CD4-positive, alpha-beta T cell treated with Interleukin-6 at 100 ng/mL for 8 hours (primary cell): ENCODE data around the gene ZNF536.
"Not testable (repeated sequence)": the region's sequence is repeated elsewhere in the genome, so short reads cannot be mapped to it uniquely, and the experiment has no call there.

Experiments used
- DNase-seq: peaks from one replicate; pipeline ENCODE4 v3.0.0-alpha.2; 2020; ENCODE audit warnings: mixed read lengths, low spot score

Gene ZNF536

DNA sequence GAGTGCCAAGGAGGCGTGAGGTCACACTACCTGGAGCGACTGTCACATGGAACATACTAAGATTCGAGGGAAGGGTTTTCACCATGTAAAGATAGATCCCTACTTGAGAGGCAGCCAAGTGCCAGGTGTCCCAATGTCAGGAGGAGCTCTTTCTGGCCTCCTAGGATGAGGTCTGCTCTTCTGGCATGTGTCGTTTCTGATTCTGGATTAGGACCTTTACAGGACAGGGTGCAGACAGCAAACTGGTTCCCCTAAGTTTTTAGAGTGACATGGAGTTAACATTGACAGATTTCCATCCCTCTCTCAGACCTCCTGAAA, 75.3 kb downstream of the ZNF536 start:
- no peak for DNase-seq

DNA sequence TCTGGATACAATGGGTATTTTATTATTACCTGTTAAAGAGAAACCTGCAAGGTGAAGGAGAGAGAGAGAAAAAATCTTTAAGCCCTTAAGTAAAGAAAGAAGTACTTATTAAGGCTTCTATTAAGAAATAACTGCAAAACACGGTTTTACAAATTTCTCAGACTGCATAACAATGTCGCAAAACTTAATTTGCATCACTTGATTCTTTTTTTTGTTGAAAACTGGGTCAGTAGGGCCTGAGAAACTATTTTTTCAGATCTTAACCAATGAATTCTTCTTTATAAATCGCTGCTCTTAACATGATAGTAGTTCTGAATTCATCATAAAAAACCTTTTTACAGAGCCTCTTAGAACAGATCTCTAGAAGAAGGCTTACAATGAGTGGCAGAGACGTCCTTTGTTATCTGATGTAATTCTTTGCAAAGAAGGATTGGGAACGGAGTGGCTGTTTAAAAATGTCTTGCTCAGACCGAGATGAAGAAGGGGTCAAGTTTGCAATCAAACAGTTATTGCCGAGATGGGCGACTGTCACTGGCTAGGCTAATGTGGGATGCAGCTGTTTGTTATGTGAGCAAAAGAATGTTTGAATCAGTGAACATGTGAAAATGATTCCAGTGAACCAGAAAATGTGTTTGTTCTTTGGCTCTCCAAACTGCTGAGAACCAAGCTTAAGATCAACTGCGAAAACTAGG, 76.3 kb downstream of the ZNF536 start:
- no peak for DNase-seq

- no peak for DNase-seq
Measured at GRCh38 chr19:30449078-30449590, 77.0 kb downstream of the ZNF536 start.

DNA sequence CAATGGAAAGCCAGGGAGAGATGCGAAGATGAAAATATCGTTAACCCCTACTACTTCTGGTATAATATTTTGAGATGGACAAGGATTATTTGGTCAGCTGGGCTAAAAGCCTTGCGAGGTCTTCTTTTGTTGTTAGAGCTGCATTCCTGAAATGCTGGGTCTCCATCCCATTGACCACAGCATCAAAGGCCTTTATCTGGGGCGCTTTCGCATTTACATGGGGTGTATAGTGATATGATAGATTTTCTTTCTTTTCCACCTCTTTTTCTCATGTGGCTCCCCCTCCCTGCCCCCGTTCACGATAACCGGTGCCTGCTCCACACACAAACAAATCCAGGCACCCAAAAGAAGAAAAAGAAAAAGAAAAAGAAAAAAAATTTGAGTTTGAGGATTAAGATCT, 77.5 kb downstream of the ZNF536 start:
- no peak for DNase-seq

DNA sequence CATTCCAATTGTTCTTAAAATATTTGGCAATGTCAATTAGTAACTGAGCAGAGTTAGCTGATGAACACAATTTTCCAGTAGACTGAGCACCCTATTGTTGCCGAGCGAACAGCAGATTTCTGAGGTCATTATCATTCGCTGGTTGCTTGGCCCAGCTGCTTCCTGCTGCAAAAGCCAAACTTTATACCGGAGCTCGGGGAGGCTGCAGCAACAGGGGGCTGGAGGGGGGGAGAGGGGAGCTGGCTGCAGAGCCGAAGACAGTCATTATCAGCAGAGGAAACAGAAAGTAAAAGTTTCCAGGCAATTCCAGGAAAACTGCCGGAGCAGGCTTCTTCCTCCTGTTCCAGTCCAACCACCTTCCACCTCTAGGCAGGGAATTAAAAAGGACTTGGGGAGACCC, 77.9 kb downstream of the ZNF536 start:
- no peak for DNase-seq

GRCh38 chr19:30450835-30451321, 78.7 kb downstream of the ZNF536 start:
- DNase-seq: no peak

- no peak for DNase-seq
Measured at GRCh38 chr19:30452931-30453330, 80.7 kb downstream of the ZNF536 start.

GRCh38 chr19:30453743-30454142, 81.6 kb downstream of the ZNF536 start:
- no peak for DNase-seq

DNA sequence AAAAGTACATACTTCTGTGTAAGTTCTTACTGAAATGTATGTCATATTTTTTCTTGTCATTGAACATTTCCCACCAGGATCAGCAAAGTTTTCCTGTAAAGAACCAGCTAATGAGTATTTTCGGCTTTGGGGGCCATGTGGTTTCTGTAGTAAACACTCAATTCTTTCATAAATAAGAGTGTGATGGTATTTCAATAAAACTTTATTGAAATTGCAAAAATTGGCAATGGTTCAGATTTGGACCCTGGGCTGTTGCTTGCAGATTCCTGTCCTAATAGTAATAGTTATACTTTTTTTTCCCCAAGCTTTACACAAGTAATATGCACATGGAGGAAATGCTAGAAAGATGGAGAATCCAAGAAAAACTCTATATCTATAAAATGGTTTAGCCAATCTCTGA, 83.7 kb downstream of the ZNF536 start:
- no peak for DNase-seq

- DNase-seq: no peak
Measured at GRCh38 chr19:30457484-30457883, 85.3 kb downstream of the ZNF536 start.

DNA sequence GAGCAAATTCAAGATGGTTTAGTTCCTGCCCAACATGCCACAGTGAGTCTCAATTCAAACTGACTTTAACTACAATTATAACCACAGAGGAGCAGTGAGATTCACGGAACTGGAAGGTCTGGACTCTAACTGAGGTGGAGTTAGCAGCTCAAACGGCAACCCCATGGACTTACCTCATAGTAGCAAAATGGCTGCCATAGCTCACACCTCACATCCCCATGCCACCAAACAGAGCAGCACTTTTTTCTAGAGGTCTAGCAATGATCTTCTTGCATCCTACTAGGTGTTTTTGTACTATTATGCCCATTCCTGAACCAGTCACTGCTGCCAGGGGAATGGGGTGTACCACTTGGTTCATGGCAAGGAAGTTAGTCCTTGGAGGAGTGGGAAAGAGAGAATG, 87.7 kb downstream of the ZNF536 start:
- no peak for DNase-seq

- no peak for DNase-seq
Measured at GRCh38 chr19:30464162-30464561, 92.0 kb downstream of the ZNF536 start.

DNA sequence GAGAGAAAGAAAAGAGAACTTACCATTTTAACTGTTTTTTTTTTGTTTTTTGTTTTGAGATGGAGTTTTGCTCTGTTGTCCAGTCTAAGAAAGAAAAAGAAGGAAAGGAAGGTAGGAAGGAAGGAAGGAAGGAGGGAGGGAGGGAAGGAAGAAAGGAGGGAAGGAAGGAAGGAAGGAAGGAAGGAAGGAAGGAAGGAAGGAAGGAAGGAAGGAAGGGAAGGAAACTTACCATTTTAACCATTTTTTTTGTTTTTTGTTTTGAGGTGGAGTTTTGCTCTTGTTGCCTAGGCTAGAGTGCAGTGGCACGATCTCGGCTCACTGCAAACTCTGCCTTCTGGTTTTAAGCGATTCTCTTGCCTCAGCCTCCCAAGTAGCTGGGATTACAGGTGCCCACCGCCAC, 94.4 kb downstream of the ZNF536 start:
- DNase-seq: not testable (repeated sequence)

DNA sequence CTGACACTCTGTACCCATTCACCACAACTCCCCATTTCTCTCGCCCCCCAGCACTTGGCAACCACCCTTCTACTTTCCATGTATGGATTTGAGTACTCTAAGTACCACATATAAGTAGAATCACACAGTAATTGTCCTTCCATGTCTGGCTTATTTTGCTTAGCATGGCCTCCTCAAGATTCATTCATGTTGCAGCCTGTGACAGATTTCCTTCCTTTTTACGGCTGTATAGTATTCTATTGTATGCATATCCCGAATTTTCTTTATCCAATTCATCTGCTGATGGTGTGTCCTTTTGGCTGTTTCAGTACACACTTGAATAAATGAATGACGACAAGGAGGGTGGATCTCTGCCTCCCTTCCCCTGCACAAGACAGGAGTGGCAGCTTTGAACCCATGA, 95.1 kb downstream of the ZNF536 start:
- no peak for DNase-seq

DNA sequence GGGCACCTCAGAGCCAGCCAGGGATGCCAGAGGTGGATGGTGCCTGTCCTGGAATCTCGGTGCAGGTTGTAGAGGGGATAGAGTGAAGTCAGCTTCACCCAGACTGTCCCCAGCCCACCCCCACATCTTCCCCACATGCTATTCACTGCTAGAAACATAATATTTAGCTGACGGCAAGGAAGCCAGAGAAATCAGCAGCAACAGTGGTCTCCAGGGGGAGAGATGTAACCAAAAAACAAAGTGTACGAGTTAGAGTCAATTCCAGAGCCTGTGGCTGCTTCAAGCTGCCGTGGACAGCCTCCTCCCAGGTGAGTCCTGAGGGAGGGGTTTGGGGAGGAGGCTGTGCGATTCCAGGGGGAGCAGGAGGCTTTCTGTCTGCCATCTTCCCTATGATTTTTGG, 97.6 kb downstream of the ZNF536 start:
- DNase-seq: no peak

GRCh38 chr19:30471441-30471840, 99.3 kb downstream of the ZNF536 start:
- DNase-seq: no peak

- DNase-seq: no peak
Measured at GRCh38 chr19:30473334-30473867, 101.2 kb downstream of the ZNF536 start.

- DNase-seq: no peak
Measured at GRCh38 chr19:30476997-30477396, 104.8 kb downstream of the ZNF536 start.

DNA sequence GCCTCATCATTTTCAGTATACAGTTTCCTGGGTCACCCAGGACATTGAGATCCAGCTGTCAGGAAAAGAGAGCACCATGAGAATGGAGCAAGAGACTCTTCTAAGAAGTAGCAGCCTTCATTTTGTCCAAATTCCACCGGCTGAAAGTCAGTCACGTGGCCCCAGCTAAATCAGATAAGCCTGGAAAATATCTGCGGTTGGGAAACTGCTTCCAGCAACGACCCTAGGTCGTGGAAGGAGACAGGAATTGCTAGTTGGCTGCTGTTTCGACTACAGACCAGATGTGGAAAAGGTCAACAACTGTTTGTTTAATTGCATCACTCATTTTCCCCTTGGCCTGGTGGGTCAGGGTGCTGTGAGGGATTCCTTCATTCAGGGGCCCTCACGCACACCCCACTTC, 107.0 kb downstream of the ZNF536 start:
- no peak for DNase-seq

- no peak for DNase-seq
Measured at GRCh38 chr19:30480097-30480496, 107.9 kb downstream of the ZNF536 start.

DNA sequence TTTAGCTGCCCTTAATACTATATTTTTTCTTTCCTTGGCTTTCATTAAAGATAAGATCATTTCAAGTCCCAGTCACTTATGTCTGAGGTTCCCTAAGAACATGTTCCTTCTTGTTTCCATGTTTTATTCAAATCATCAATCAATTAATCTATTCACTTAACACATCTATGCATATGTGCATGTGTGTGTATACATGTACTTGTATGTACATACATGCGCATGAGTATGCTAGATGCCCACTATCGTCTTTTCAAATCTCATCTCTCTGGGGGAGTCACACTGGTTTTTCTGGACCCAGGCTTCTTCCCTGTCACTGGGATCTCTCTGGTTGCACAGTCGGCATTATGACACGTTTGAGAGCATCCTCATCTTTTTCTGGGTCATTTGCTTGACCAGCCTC, 108.9 kb downstream of the ZNF536 start:
- DNase-seq: no peak

GRCh38 chr19:30481823-30482222, 109.6 kb downstream of the ZNF536 start:
- no peak for DNase-seq

DNA sequence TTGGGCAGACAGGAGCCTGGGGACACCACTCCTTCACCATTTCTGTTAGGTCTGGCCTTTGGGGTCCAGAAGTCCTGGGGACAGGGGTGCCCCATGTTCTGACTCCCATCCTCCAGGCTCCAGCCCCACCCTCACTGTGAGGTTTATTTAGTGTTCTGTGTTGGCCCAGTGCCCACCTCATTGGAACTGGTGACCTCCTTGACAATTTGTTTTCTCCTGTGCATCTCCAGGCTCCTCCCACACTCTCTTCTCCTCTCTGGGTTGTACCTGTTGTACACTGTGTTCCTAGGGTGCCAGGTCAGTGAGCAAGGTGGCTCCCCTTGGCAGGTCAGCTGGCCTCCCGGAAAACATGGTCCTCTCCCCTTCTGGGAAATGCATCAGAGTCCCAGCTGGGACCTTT, 110.8 kb downstream of the ZNF536 start:
- DNase-seq: no peak

DNA sequence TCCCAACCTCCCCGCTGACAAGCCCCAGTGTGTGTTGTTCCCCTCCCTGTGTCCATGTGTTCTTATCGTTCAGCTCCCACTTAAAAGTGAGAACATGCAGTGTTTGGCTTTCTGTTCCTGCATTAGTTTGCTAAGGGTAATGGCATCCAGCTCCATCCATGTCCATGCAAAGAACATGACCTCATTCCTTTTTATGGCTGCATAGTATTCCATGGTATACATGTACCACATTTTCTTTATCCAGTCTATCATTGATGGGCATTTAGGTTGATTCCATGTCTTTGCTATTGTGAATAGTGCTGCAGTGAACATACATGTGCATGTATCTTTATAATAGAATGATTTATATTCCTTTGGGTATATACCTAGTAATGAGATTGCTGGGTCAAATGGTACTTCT, 114.1 kb downstream of the ZNF536 start:
- not testable (repeated sequence) for DNase-seq
